Measurements from ENCODE around the gene FBLN5.

GRCh38 chr14:91963465-91963864 is 16.0 kb upstream of the FBLN5 start:
- no peak for TF ChIP-seq CTCF (IDR thresholded peaks at IDR 0.05; ENCODE audit: poor library complexity)
- TF ChIP-seq EZH2phosphoT487 (IDR thresholded peaks at IDR 0.05; ENCODE audit: low read depth, severe bottlenecking, unreplicated experiment): no peak

Measured in hepatocyte (in vitro differentiated cells).